ENCODE data around the gene VRTN.

Gene VRTN

GRCh38 chr14:74392616-74393570 lies 44.6 kb downstream of the VRTN start:
- Histone ChIP-seq H3K36me3 (ENCODE audit: control insufficient read depth, insufficient read depth, low read length) (no peaks in the 10 kb centered on the region), H3K9me3 (ENCODE audit: control insufficient read depth, low read length) (no peaks in the 10 kb centered on the region), H3K27ac (ENCODE audit: insufficient read depth, low read length, poor library complexity, severe bottlenecking) (no peak overlapping the region), H3K4me3 (ENCODE audit: insufficient read depth, low read depth, low read length, poor library complexity, severe bottlenecking) (no peak overlapping the region), H3K27me3 (replicated peaks; ENCODE audit: control insufficient read depth, insufficient read depth, low read length, poor library complexity, severe bottlenecking) (no peaks in the 10 kb centered on the region), H3K4me1 (ENCODE audit: control insufficient read depth, insufficient read depth, low read length, poor library complexity, severe bottlenecking) (no peaks in the 10 kb centered on the region)
- no peak for DNase-seq

- H3K27ac ChIP-seq (ENCODE audit: insufficient read depth, low read length, poor library complexity, severe bottlenecking) = no peak overlapping the region
- no peak overlapping the region for H3K4me3 ChIP-seq (ENCODE audit: insufficient read depth, low read depth, low read length, poor library complexity, severe bottlenecking)
- DNase-seq = no peak
- H3K36me3 ChIP-seq (ENCODE audit: control insufficient read depth, insufficient read depth, low read length) = no peaks in the 10 kb centered on the region
- H3K4me1 ChIP-seq (ENCODE audit: control insufficient read depth, insufficient read depth, low read length, poor library complexity, severe bottlenecking) = no peaks in the 10 kb centered on the region
- no peaks in the 10 kb centered on the region for H3K9me3 ChIP-seq (ENCODE audit: control insufficient read depth, low read length)
- H3K27me3 ChIP-seq (replicated peaks; ENCODE audit: control insufficient read depth, insufficient read depth, low read length, poor library complexity, severe bottlenecking) = no peaks in the 10 kb centered on the region
Measured at GRCh38 chr14:74394549-74394948, 46.3 kb downstream of the VRTN start.

- H3K36me3 ChIP-seq (ENCODE audit: control insufficient read depth, insufficient read depth, low read length) = no peaks in the 10 kb centered on the region
- H3K9me3 ChIP-seq (ENCODE audit: control insufficient read depth, low read length) = no peaks in the 10 kb centered on the region
- no peak overlapping the region for H3K27ac ChIP-seq (ENCODE audit: insufficient read depth, low read length, poor library complexity, severe bottlenecking)
- H3K27me3 ChIP-seq (replicated peaks; ENCODE audit: control insufficient read depth, insufficient read depth, low read length, poor library complexity, severe bottlenecking) = no peaks in the 10 kb centered on the region
- H3K4me1 ChIP-seq (ENCODE audit: control insufficient read depth, insufficient read depth, low read length, poor library complexity, severe bottlenecking) = no peaks in the 10 kb centered on the region
- no peak for DNase-seq
- no peak overlapping the region for H3K4me3 ChIP-seq (ENCODE audit: insufficient read depth, low read depth, low read length, poor library complexity, severe bottlenecking)
Measured at GRCh38 chr14:74395094-74395493, 46.8 kb downstream of the VRTN start.

GRCh38 chr14:74400031-74400685 lies 51.9 kb downstream of the VRTN start:
- no peak for DNase-seq
- Histone ChIP-seq H3K27ac (ENCODE audit: insufficient read depth, low read length, poor library complexity, severe bottlenecking) (no peak overlapping the region), H3K27me3 (replicated peaks; ENCODE audit: control insufficient read depth, insufficient read depth, low read length, poor library complexity, severe bottlenecking) (no peaks in the 10 kb centered on the region), H3K4me3 (ENCODE audit: insufficient read depth, low read depth, low read length, poor library complexity, severe bottlenecking) (no peak overlapping the region), H3K36me3 (ENCODE audit: control insufficient read depth, insufficient read depth, low read length) (no peaks in the 10 kb centered on the region), H3K4me1 (ENCODE audit: control insufficient read depth, insufficient read depth, low read length, poor library complexity, severe bottlenecking) (peaks cover 15% of the 10 kb centered on the region), H3K9me3 (ENCODE audit: control insufficient read depth, low read length) (no peaks in the 10 kb centered on the region)

GRCh38 chr14:74400919-74401503 lies 52.7 kb downstream of the VRTN start:
- Histone ChIP-seq H3K36me3 (ENCODE audit: control insufficient read depth, insufficient read depth, low read length) (no peaks in the 10 kb centered on the region), H3K27ac (ENCODE audit: insufficient read depth, low read length, poor library complexity, severe bottlenecking) (no peak overlapping the region), H3K9me3 (ENCODE audit: control insufficient read depth, low read length) (no peaks in the 10 kb centered on the region), H3K27me3 (replicated peaks; ENCODE audit: control insufficient read depth, insufficient read depth, low read length, poor library complexity, severe bottlenecking) (no peaks in the 10 kb centered on the region), H3K4me1 (ENCODE audit: control insufficient read depth, insufficient read depth, low read length, poor library complexity, severe bottlenecking) (peaks cover 15% of the 10 kb centered on the region), H3K4me3 (ENCODE audit: insufficient read depth, low read depth, low read length, poor library complexity, severe bottlenecking) (peak overlapping the region; percentile 17)
- no peak for DNase-seq

- no peaks in the 10 kb centered on the region for H3K36me3 ChIP-seq (ENCODE audit: control insufficient read depth, insufficient read depth, low read length)
- H3K9me3 ChIP-seq (ENCODE audit: control insufficient read depth, low read length) = no peaks in the 10 kb centered on the region
- H3K4me1 ChIP-seq (ENCODE audit: control insufficient read depth, insufficient read depth, low read length, poor library complexity, severe bottlenecking) = peaks cover 15% of the 10 kb centered on the region
- no peaks in the 10 kb centered on the region for H3K27me3 ChIP-seq (replicated peaks; ENCODE audit: control insufficient read depth, insufficient read depth, low read length, poor library complexity, severe bottlenecking)
- peak overlapping the region; percentile 17 for H3K4me3 ChIP-seq (ENCODE audit: insufficient read depth, low read depth, low read length, poor library complexity, severe bottlenecking)
- peak; percentile 17 to 45 (median 30) for DNase-seq
- peak overlapping the region; percentile 50 for H3K27ac ChIP-seq (ENCODE audit: insufficient read depth, low read length, poor library complexity, severe bottlenecking)
Measured at GRCh38 chr14:74401504-74402241, 53.4 kb downstream of the VRTN start.

- Histone ChIP-seq H3K27ac (ENCODE audit: insufficient read depth, low read length, poor library complexity, severe bottlenecking) (no peak overlapping the region), H3K4me1 (ENCODE audit: control insufficient read depth, insufficient read depth, low read length, poor library complexity, severe bottlenecking) (peaks cover 15% of the 10 kb centered on the region), H3K9me3 (ENCODE audit: control insufficient read depth, low read length) (no peaks in the 10 kb centered on the region), H3K4me3 (ENCODE audit: insufficient read depth, low read depth, low read length, poor library complexity, severe bottlenecking) (no peak overlapping the region), H3K36me3 (ENCODE audit: control insufficient read depth, insufficient read depth, low read length) (no peaks in the 10 kb centered on the region), H3K27me3 (replicated peaks; ENCODE audit: control insufficient read depth, insufficient read depth, low read length, poor library complexity, severe bottlenecking) (no peaks in the 10 kb centered on the region)
- DNase-seq = no peak
Measured at GRCh38 chr14:74402401-74403251, 54.4 kb downstream of the VRTN start.

- DNase-seq = no peak
Measured at GRCh38 chr14:74403619-74404417, 55.5 kb downstream of the VRTN start.

More at GRCh38 chr14:74403619-74404417, 55.5 kb downstream of the VRTN start:
- H3K4me1 ChIP-seq (ENCODE audit: control insufficient read depth, insufficient read depth, low read length, poor library complexity, severe bottlenecking) = peaks cover 15% of the 10 kb centered on the region
- H3K36me3 ChIP-seq (ENCODE audit: control insufficient read depth, insufficient read depth, low read length) = no peaks in the 10 kb centered on the region
- H3K4me3 ChIP-seq (ENCODE audit: insufficient read depth, low read depth, low read length, poor library complexity, severe bottlenecking) = no peak overlapping the region
- H3K27me3 ChIP-seq (replicated peaks; ENCODE audit: control insufficient read depth, insufficient read depth, low read length, poor library complexity, severe bottlenecking) = no peaks in the 10 kb centered on the region
- H3K9me3 ChIP-seq (ENCODE audit: control insufficient read depth, low read length) = no peaks in the 10 kb centered on the region
- no peak overlapping the region for H3K27ac ChIP-seq (ENCODE audit: insufficient read depth, low read length, poor library complexity, severe bottlenecking)
